Measurements from ENCODE around the gene ZNF584. TPM values are rescaled to one million over a fixed set of nuclear protein-coding genes. Genes with fewer than 3 reads are reported as not detected.
A peak's percentile ranks its signal among the peaks of the same experiment; 100 is the strongest.

Gene ZNF584
- total RNA-seq, 3 donors from 2014 or later (not counting 1 experiment from before 2014, with no cell fraction given) = 1.6 to 3.9 (median 2.8) TPM

DNA sequence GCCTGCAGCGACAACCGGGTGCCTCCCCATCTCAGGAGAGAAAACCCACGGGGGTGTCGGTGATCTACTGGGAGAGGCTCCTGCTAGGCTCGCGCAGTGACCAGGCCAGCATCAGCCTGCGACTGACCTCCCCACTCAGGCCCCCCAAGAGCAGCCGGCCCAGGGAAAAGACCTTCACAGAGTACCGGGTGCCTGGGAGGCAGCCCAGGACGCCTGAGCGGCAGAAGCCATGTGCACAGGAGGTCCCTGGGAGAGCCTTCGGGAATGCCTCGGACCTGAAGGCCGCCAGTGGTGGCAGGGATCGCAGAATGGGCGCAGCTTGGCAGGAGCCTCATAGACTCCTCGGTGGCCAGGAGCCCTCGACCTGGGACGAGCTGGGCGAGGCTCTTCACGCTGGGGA lies 46.9 kb downstream of the ZNF584 start:
- Histone ChIP-seq H3K9me3 (ENCODE audit: control insufficient read depth, insufficient read depth, low read length) (no peaks in the 10 kb centered on the region), H3K4me3 (ENCODE audit: low read length) (no peak overlapping the region), H3K27me3 (ENCODE audit: control insufficient read depth, insufficient read depth, low read length) (no peaks in the 10 kb centered on the region), H3K36me3 (ENCODE audit: control insufficient read depth, insufficient read depth, low read length) (peaks cover 2% of the 10 kb centered on the region), H3K4me1 (ENCODE audit: control insufficient read depth, insufficient read depth, low read length) (peaks cover 15% of the 10 kb centered on the region), H3K27ac (ENCODE audit: low read length) (no peak overlapping the region)
- H3K36me3 Mint-ChIP-seq = no peaks in the 10 kb centered on the region
- H3K27ac Mint-ChIP-seq = no peak overlapping the region
- WGBS (ENCODE audit: insufficient coverage) = 96% methylated on average over 17 of the region's 21 CpGs
- DNase-seq = no peak
- H3K4me3 Mint-ChIP-seq = no peak overlapping the region
- H3K4me1 Mint-ChIP-seq = peaks cover 19 to 26% of the 10 kb centered on the region in 2 donors
- ATAC-seq = no peak
- TF ChIP-seq, protein P1, sequence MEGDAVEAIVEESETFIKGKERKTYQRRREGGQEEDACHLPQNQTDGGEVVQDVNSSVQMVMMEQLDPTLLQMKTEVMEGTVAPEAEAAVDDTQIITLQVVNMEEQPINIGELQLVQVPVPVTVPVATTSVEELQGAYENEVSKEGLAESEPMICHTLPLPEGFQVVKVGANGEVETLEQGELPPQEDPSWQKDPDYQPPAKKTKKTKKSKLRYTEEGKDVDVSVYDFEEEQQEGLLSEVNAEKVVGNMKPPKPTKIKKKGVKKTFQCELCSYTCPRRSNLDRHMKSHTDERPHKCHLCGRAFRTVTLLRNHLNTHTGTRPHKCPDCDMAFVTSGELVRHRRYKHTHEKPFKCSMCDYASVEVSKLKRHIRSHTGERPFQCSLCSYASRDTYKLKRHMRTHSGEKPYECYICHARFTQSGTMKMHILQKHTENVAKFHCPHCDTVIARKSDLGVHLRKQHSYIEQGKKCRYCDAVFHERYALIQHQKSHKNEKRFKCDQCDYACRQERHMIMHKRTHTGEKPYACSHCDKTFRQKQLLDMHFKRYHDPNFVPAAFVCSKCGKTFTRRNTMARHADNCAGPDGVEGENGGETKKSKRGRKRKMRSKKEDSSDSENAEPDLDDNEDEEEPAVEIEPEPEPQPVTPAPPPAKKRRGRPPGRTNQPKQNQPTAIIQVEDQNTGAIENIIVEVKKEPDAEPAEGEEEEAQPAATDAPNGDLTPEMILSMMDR (IDR thresholded peaks at IDR 0.05) = no peak
- intact Hi-C loops (cut with micrococcal nuclease) = no loop called here
- H3K9me3 Mint-ChIP-seq = no peaks in the 10 kb centered on the region
- H3K27me3 Mint-ChIP-seq (ENCODE audit: low read depth in 2 of 2) = peaks cover 0 to under 1% of the 10 kb centered on the region in 2 donors

DNA sequence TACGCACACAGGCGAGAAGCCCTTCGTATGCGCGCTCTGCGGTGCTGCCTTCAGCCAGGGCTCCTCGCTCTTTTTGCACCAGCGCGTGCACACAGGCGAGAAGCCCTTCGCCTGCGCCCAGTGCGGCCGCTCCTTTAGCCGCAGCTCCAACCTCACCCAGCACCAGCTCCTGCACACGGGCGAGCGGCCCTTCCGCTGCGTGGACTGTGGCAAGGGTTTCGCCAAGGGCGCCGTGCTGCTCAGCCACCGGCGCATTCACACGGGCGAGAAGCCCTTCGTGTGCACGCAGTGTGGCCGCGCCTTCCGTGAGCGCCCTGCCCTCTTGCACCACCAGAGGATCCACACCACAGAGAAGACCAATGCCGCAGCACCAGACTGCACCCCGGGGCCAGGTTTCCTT lies 47.7 kb downstream of the ZNF584 start:
- no peak overlapping the region for H3K27ac ChIP-seq (ENCODE audit: low read length)
- Mint-ChIP-seq H3K9me3 (no peaks in the 10 kb centered on the region), H3K4me1 (peaks cover 11 to 20% of the 10 kb centered on the region in 2 donors)

DNA sequence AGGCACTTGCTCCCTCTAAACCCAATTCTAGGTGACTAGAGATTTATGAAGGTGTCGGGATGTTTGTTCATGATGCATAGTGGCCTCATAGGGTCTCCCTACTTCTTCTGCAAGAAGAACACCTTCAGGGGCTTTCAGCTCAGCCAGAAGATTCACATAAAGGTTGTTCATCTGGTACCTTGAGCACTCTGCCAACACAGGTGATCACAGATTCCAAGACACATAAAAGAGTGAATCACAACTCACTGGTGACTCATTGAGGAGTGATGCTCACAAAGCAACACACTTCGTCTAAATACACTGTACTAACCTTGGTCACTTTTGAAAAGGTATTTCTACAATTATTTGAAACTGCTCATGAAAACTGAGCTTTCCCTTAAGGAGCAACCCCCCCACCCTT lies 51.6 kb downstream of the ZNF584 start:
- H3K27ac ChIP-seq (ENCODE audit: low read length) = no peak overlapping the region
- Mint-ChIP-seq H3K9me3 (no peaks in the 10 kb centered on the region), H3K4me3 (no peak overlapping the region), H3K36me3 (no peaks in the 10 kb centered on the region), H3K27me3 (ENCODE audit: low read depth in 2 of 2) (no peaks in the 10 kb centered on the region), H3K27ac (peak overlapping the region in 1 of 2 donors; percentile 13), H3K4me1 (no peaks in the 10 kb centered on the region)
- no peaks in the 10 kb centered on the region for H3K27me3 ChIP-seq (ENCODE audit: control insufficient read depth, insufficient read depth, low read length)
- DNase-seq (no peak), ATAC-seq (no peak)
- peaks cover 2% of the 10 kb centered on the region for H3K36me3 ChIP-seq (ENCODE audit: control insufficient read depth, insufficient read depth, low read length)
- intact Hi-C loops (cut with micrococcal nuclease) = no loop called here
- H3K4me3 ChIP-seq (ENCODE audit: low read length) = no peak overlapping the region
- TF ChIP-seq, protein P1 (IDR thresholded peaks at IDR 0.05) = no peak
- H3K4me1 ChIP-seq (ENCODE audit: control insufficient read depth, insufficient read depth, low read length) = no peaks in the 10 kb centered on the region
- 77% methylated on average over 2 of the region's 2 CpGs for WGBS (ENCODE audit: insufficient coverage)
- H3K9me3 ChIP-seq (ENCODE audit: control insufficient read depth, insufficient read depth, low read length) = no peaks in the 10 kb centered on the region

More for the DNA sequence above, 47.7 kb downstream of the ZNF584 start:
- Histone ChIP-seq H3K4me3 (ENCODE audit: low read length) (no peak overlapping the region), H3K27me3 (ENCODE audit: control insufficient read depth, insufficient read depth, low read length) (no peaks in the 10 kb centered on the region), H3K9me3 (ENCODE audit: control insufficient read depth, insufficient read depth, low read length) (no peaks in the 10 kb centered on the region), H3K4me1 (ENCODE audit: control insufficient read depth, insufficient read depth, low read length) (peaks cover 12% of the 10 kb centered on the region), H3K36me3 (ENCODE audit: control insufficient read depth, insufficient read depth, low read length) (peaks cover 2% of the 10 kb centered on the region)
- Mint-ChIP-seq H3K36me3 (no peaks in the 10 kb centered on the region), H3K27ac (no peak overlapping the region), H3K4me3 (no peak overlapping the region), H3K27me3 (ENCODE audit: low read depth in 2 of 2) (no peaks in the 10 kb centered on the region)
- DNase-seq (no peak), ATAC-seq (no peak)
- WGBS (ENCODE audit: insufficient coverage) = 97% methylated on average over 35 of the region's 35 CpGs
- TF ChIP-seq, protein P1 (IDR thresholded peaks at IDR 0.05) = no peak
- intact Hi-C loops (cut with micrococcal nuclease) = no loop called here

Measured in natural killer cell (primary cell).